ENCODE data around the gene ZNF385D. TPM values are rescaled to one million over a fixed set of nuclear protein-coding genes. Genes with fewer than 3 reads are reported as not detected.

The ZNF385D gene
- total RNA-seq, 4 donors from 2014 or later = 2.7 to 41.4 (median 8.8) TPM

GRCh38 chr3:21551019-21551418 is 200.0 kb downstream of the ZNF385D start:
- ATAC-seq (ENCODE audit: low FRiP score) = no peak
- no peak for DNase-seq (ENCODE audit: low spot score)

GRCh38 chr3:21544076-21544462 is 206.9 kb downstream of the ZNF385D start:
- ATAC-seq (ENCODE audit: low FRiP score) (no peak), DNase-seq (ENCODE audit: low spot score) (no peak)
- no peak for TF ChIP-seq CTCF (IDR thresholded peaks at IDR 0.05)

More at GRCh38 chr3:21551019-21551418, 200.0 kb downstream of the ZNF385D start:
- no peak for TF ChIP-seq CTCF (IDR thresholded peaks at IDR 0.05)

- DNase-seq (ENCODE audit: low spot score) = no peak
- no peak for TF ChIP-seq CTCF (IDR thresholded peaks at IDR 0.05)
Measured at GRCh38 chr3:21543380-21544075, 207.5 kb downstream of the ZNF385D start.

GRCh38 chr3:21542656-21543379 is 208.2 kb downstream of the ZNF385D start:
- DNase-seq (ENCODE audit: low spot score) (no peak), ATAC-seq (ENCODE audit: low FRiP score) (no peak)
- TF ChIP-seq CTCF (IDR thresholded peaks at IDR 0.05) = no peak

More at GRCh38 chr3:21543380-21544075, 207.5 kb downstream of the ZNF385D start:
- ATAC-seq (ENCODE audit: low FRiP score) = no peak

- DNase-seq (ENCODE audit: low spot score) (no peak), ATAC-seq (ENCODE audit: low FRiP score) (no peak)
- no peak for TF ChIP-seq CTCF (IDR thresholded peaks at IDR 0.05)
Measured at GRCh38 chr3:21540265-21540664, 210.7 kb downstream of the ZNF385D start.

GRCh38 chr3:21534462-21534861 is 216.5 kb downstream of the ZNF385D start:
- no peak for ATAC-seq (ENCODE audit: low FRiP score)
- TF ChIP-seq CTCF (IDR thresholded peaks at IDR 0.05) = no peak
- no peak for DNase-seq (ENCODE audit: low spot score)

GRCh38 chr3:21533002-21533401 is 218.0 kb downstream of the ZNF385D start:
- ATAC-seq (ENCODE audit: low FRiP score) (no peak), DNase-seq (ENCODE audit: low spot score) (no peak)
- no peak for TF ChIP-seq CTCF (IDR thresholded peaks at IDR 0.05)

All from omental fat pad (tissue), 4 donors.